Peyer's patch (tissue), 4 donors: Measurements from ENCODE around the gene SHE. TPM values are rescaled to one million over a fixed set of nuclear protein-coding genes. Genes with fewer than 3 reads are reported as not detected.
A peak's percentile ranks its signal among the peaks of the same experiment; 100 is the strongest.

ENCODE experiments used
- DNase-seq, 3 donors: peaks; one replicate each; pipeline ENCODE4 v3.0.0-alpha.2; 2017 to 2019
- H3K27ac ChIP-seq, 4 donors: fragments of 200-600 bp; sonication (generic); one replicate each; pipeline ENCODE4 v1.5.1; 2016 to 2019
- H3K27me3 ChIP-seq, 2 donors: fragments of 200-600 bp; sonication (generic); one replicate each; pipeline ENCODE4 v1.5.1; 2019
- H3K36me3 ChIP-seq, 3 donors: fragments of 200-600 bp; sonication (generic); one replicate each; pipeline ENCODE4 v1.5.1; 2016 to 2019
- H3K4me1 ChIP-seq, 4 donors: fragments of 200-600 bp; sonication (generic); one replicate each; pipeline ENCODE4 v1.5.1; 2016 to 2019
- H3K4me3 ChIP-seq, 4 donors: fragments of 200-600 bp; sonication (generic); 1 replicate in 3 of 4; 2 replicates in 1 of 4; pipeline ENCODE4 v1.5.1; 2016 to 2019; ENCODE audit warnings: mild to moderate bottlenecking in 1 of 4
- H3K9me3 ChIP-seq, 4 donors: fragments of 200-600 bp; sonication (generic); one replicate each; pipeline ENCODE4 v1.5.1; 2016 to 2019; ENCODE audit warnings: mild to moderate bottlenecking in 1 of 4
- CTCF ChIP-seq, 6 experiments: fragments of 450-650 bp in 4 of 6; fragments of 200-600 bp in 2 of 6; sonication (generic) in 1 of 6; IDR thresholded peaks; one replicate each; pipeline ENCODE4 v1.5.1; 2017 to 2019; ENCODE audit warnings: antibody characterized with exemption in 6 of 6, mild to moderate bottlenecking in 3 of 6, moderate library complexity in 1 of 6
- POLR2A ChIP-seq, 2 donors: fragments of 450-650 bp; IDR thresholded peaks; one replicate each; pipeline ENCODE4 v1.5.1; 2017; ENCODE audit warnings: antibody characterized with exemption in 2 of 2, mild to moderate bottlenecking in 2 of 2, moderate library complexity in 2 of 2
- total RNA-seq, 4 donors: library from RNA; depleted of rRNA; stranded (reverse); fragments of >200 nt; gene quantifications; one replicate each; pipeline ENCODE4 v1.1.0, GENCODE V29; 2016

Gene SHE
- total RNA-seq, 4 donors from 2014 or later, result 1.6 to 19.8 (median 7.3) TPM

GRCh38 chr1:154443274-154444013 lies 58.8 kb downstream of the SHE start:
- H3K27ac ChIP-seq, result peak overlapping the region in 1 of 4 donors; percentile 40
- H3K4me1 ChIP-seq, result peaks cover 0 to 14% (median 2%) of the 10 kb centered on the region in 4 donors

DNA sequence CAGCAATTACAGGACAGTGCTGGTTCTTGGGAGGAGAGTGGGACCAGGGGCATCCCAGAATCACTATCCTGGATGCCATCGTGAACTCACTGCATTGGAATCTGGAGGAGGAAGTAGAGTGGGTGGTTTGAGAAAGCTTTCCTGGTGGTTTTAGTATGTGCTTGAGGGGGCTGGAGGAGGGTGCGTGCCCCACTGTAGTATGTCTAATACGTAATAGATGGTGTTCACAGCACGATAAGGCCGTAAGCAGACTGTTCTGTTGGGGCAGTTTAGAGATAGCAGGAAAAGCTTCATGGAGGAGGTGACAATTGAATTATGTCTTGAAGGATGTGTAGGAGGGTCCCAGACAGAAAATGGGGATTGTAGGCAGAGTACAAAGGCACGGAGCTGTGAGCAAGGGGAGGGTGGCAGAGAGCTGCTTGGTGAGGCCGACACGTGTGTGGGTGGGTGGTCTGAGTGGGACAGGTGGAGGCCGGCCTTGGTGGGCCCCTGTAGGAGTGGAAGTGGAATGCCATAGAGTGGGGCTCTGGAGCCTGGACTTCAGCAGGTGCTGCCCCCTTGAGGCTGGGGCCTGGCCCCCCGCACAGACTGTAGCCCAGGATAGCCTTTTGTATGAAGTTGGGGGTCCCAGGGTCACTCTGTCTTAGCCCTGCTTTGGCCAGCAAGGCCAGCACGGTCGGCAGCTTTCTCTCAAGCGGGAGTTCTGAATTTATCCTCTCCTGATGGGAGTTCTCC lies 60.0 kb downstream of the SHE start:
- DNase-seq, result no peak

More at GRCh38 chr1:154443274-154444013, 58.8 kb downstream of the SHE start:
- Histone ChIP-seq H3K4me3 (no peak overlapping the region), H3K9me3 (no peaks in the 10 kb centered on the region), H3K36me3 (peaks cover 0 to 49% (median 0%) of the 10 kb centered on the region in 3 donors), H3K27me3 (no peaks in the 10 kb centered on the region)
- TF ChIP-seq POLR2A (IDR thresholded peaks at IDR 0.05) (no peak), CTCF (IDR thresholded peaks at IDR 0.05) (no peak)
- DNase-seq, result no peak

DNA sequence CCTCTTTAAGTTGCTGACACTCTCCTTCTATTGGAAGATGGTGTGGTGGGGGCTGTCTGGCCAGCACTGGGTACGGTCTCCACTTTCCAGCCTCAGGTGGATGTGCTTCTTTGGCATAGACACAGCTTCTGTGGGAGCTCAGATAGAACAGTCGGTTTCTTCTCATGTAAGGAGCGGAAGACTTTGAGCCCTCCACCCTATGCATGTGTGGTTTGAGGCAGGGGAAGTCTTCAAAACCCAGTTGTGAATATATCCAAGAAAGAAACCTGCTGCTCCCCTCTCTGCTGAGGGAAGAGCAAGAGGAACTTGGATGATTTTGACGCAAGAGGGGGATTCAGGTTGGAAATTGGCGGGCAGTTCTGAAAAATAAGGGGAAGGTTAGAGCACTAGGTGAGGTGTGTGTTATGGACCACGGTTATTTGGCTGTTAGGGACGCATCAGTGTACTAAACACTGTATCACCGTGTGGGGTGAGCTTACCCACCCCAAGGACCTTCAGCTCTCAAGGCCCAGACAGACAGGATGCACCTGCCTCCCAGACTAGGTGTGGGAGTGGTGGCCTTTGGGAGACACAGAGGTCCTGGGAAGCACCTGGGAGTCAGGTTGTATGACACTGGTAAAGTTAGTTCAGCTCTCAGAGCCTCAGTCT lies 60.8 kb downstream of the SHE start:
- H3K4me1 ChIP-seq, result peaks cover 0 to 19% (median 2%) of the 10 kb centered on the region in 4 donors
- TF ChIP-seq CTCF (IDR thresholded peaks at IDR 0.05) (no peak), POLR2A (IDR thresholded peaks at IDR 0.05) (no peak)
- DNase-seq, result no peak
- H3K27me3 ChIP-seq, result no peaks in the 10 kb centered on the region
- H3K27ac ChIP-seq, result peak overlapping the region in 1 of 4 donors; percentile 16
- H3K9me3 ChIP-seq, result no peaks in the 10 kb centered on the region
- no peak overlapping the region for H3K4me3 ChIP-seq
- H3K36me3 ChIP-seq, result peaks cover 0 to 52% (median 0%) of the 10 kb centered on the region in 3 donors

More for the DNA sequence above, 60.0 kb downstream of the SHE start:
- H3K4me3 ChIP-seq, result no peak overlapping the region
- H3K4me1 ChIP-seq, result peaks cover 0 to 15% (median 2%) of the 10 kb centered on the region in 4 donors
- no peaks in the 10 kb centered on the region for H3K27me3 ChIP-seq
- peak overlapping the region in 1 of 4 donors; percentile 16 for H3K27ac ChIP-seq
- no peaks in the 10 kb centered on the region for H3K9me3 ChIP-seq
- peaks cover 0 to 49% (median 0%) of the 10 kb centered on the region in 3 donors for H3K36me3 ChIP-seq
- TF ChIP-seq POLR2A (IDR thresholded peaks at IDR 0.05) (no peak), CTCF (IDR thresholded peaks at IDR 0.05) (peak in 4 of 6 experiments; percentile 6 to 26 (median 20))

GRCh38 chr1:154440036-154440804 lies 62.0 kb downstream of the SHE start:
- TF ChIP-seq CTCF (IDR thresholded peaks at IDR 0.05), result no peak
- DNase-seq, result no peak
- Histone ChIP-seq H3K4me3 (no peak overlapping the region), H3K27me3 (no peaks in the 10 kb centered on the region), H3K9me3 (no peaks in the 10 kb centered on the region), H3K27ac (peak overlapping the region in 3 of 4 donors; percentile 42 to 65 (median 43)), H3K36me3 (peaks cover 0 to 61% (median 0%) of the 10 kb centered on the region in 3 donors), H3K4me1 (peaks cover 0 to 29% (median 2%) of the 10 kb centered on the region in 4 donors)

GRCh38 chr1:154436433-154436832 lies 65.8 kb downstream of the SHE start:
- no peaks in the 10 kb centered on the region for H3K27me3 ChIP-seq
- peaks cover 0 to 48% (median 0%) of the 10 kb centered on the region in 3 donors for H3K36me3 ChIP-seq
- no peak for DNase-seq
- no peak overlapping the region for H3K4me3 ChIP-seq
- no peaks in the 10 kb centered on the region for H3K9me3 ChIP-seq
- H3K4me1 ChIP-seq, result peaks cover 0 to 62% (median 2%) of the 10 kb centered on the region in 4 donors
- H3K27ac ChIP-seq, result no peak overlapping the region
- TF ChIP-seq POLR2A (IDR thresholded peaks at IDR 0.05) (no peak), CTCF (IDR thresholded peaks at IDR 0.05) (no peak)
